HepG2 (cell line): Measurements from ENCODE around the gene METTL5. TPM values are rescaled to one million over a fixed set of nuclear protein-coding genes. Genes with fewer than 3 reads are reported as not detected.

Experiments
- CENPT ChIP-seq: sonication (generic); formaldehyde crosslinking; IDR thresholded peaks from 2 replicates; pipeline ENCODE4 v1.8.0; 2022; ENCODE audit warnings: low read depth, mild to moderate bottlenecking, moderate library complexity, missing genetic modification reagents
- CHD2 ChIP-seq: IDR thresholded peaks from 2 replicates; pipeline ENCODE4 v1.6.1; 2011; ENCODE audit warnings: low read depth, low read length, improper control_type of control experiment
- CTCF ChIP-seq: sonication (generic); formaldehyde crosslinking; IDR thresholded peaks from 2 replicates; pipeline ENCODE4 v1.5.0; 2020; ENCODE audit warnings: mild to moderate bottlenecking, missing genetic modification reagents, moderate library complexity
- DNMT3B ChIP-seq: conservative IDR thresholded peaks from 2 replicates; pipeline ENCODE4 v1.6.1; 2016; ENCODE audit warnings: missing biosample characterization, control low read depth
- ERF ChIP-seq: IDR thresholded peaks from 2 replicates; pipeline ENCODE4 v1.6.1; 2018; ENCODE audit warnings: missing biosample characterization, missing genetic modification reagents
- GATAD2A ChIP-seq: IDR thresholded peaks from 2 replicates; pipeline ENCODE4 v1.6.1; 2016
- GMEB1 ChIP-seq: sonication (generic); formaldehyde crosslinking; IDR thresholded peaks from 2 replicates; pipeline ENCODE4 v1.5.1; 2020; ENCODE audit warnings: missing genetic modification reagents, mild to moderate bottlenecking, borderline replicate concordance
- HOXA5 ChIP-seq: sonication (generic); formaldehyde crosslinking; IDR thresholded peaks from 2 replicates; pipeline ENCODE4 v1.4.0; 2020; ENCODE audit warnings: missing genetic modification reagents
- POGK ChIP-seq: sonication (generic); formaldehyde crosslinking; conservative IDR thresholded peaks from 2 replicates; pipeline ENCODE4 v1.8.0; 2022; ENCODE audit warnings: mild to moderate bottlenecking, moderate library complexity, missing genetic modification reagents
- STAG1 ChIP-seq: sonication (generic); formaldehyde crosslinking; IDR thresholded peaks from 2 replicates; pipeline ENCODE4 v1.4.0; 2020; ENCODE audit warnings: missing genetic modification reagents
- TEAD3 ChIP-seq: optimal IDR thresholded peaks from 2 replicates; pipeline ENCODE3; 2016; ENCODE audit warnings: borderline replicate concordance
- TFE3 ChIP-seq: IDR thresholded peaks from 2 replicates; pipeline ENCODE4 v1.6.1; 2016
- ZNF326 ChIP-seq: sonication (generic); formaldehyde crosslinking; IDR thresholded peaks from 2 replicates; pipeline ENCODE4 v1.4.0; 2020; ENCODE audit warnings: missing genetic modification reagents, borderline replicate concordance
- ZNF501 ChIP-seq: sonication (generic); formaldehyde crosslinking; IDR thresholded peaks from 2 replicates; pipeline ENCODE4 v1.5.1; 2020; ENCODE audit warnings: mild to moderate bottlenecking, moderate library complexity, missing genetic modification reagents
- ZNF646 ChIP-seq: sonication (generic); formaldehyde crosslinking; IDR thresholded peaks from 2 replicates; pipeline ENCODE4 v1.9.0; 2021; ENCODE audit warnings: mild to moderate bottlenecking, missing genetic modification reagents
- polyA plus RNA-seq, 8 experiments: library from polyadenylated mRNA; depleted of rRNA in 3 of 8; stranded (reverse) in 7 of 8; unstranded in 1 of 8; fragments of >200 nt; fragmentation: Illumina TruSeq in 4 of 8; extraction: Trizol in 4 of 8; gene quantifications; 2 replicates each; pipeline versions ENCODE4 v1.2.1 to v1.2.3, GENCODE V29; 2011 to 2016; ENCODE audit warnings: low read depth in 4 of 8, missing spikeins in 1 of 8, mixed read lengths in 1 of 8; ENCODE audit not compliant: insufficient read depth in 1 of 8
- total RNA-seq, 5 experiments: library from RNA; depleted of rRNA; stranded (reverse); fragments of >200 nt; fragmentation: Illumina TruSeq; extraction: Trizol; gene quantifications; 2 replicates each; pipeline ENCODE4 v1.2.3, GENCODE V29; 2016; ENCODE audit warnings: low read depth in 1 of 5

The METTL5 gene
- total and polyA plus RNA-seq, 2 of the 13 experiments (the other 11 are each of a cell fraction or from before 2014, with no cell fraction given), result 50.7 to 95.1 TPM

GRCh38 chr2:169767243-169767888 lies 57.3 kb downstream of the METTL5 start (continued):
- TF ChIP-seq GMEB1 (CRISPR knock-in tag) (0 out of 2 replicates have a peak, but pooled peaks have one; percentile 13), STAG1 (CRISPR knock-in tag) (peak; percentile 88), CHD2 (no peak), ZNF646 (0 out of 2 replicates have a peak, but pooled peaks have one; percentile 20), ERF (CRISPR knock-in tag) (peak; percentile 62; the same call in 1 of the 2 replicates), HOXA5 (CRISPR knock-in tag) (0 out of 2 replicates have a peak, but pooled peaks have one; percentile 17), TEAD3 (CRISPR knock-in tag) (peak; percentile 44), CTCF (CRISPR knock-in tag) (peak; percentile 88), CENPT (CRISPR knock-in tag) (no peak), ZNF326 (no peak), ZNF501 (CRISPR knock-in tag) (0 out of 2 replicates have a peak, but pooled peaks have one; percentile 15), GATAD2A (CRISPR knock-in tag) (peak; percentile 42; the same call in 1 of the 2 replicates), TFE3 (CRISPR knock-in tag) (no peak), DNMT3B (CRISPR knock-in tag) (0 out of 2 replicates have a peak, but pooled peaks have one; percentile 59), POGK (CRISPR knock-in tag) (0 out of 2 replicates have a peak, but pooled peaks have one; percentile 20)
